Measurements from ENCODE around the gene CDKN2B-AS1.

DNA sequence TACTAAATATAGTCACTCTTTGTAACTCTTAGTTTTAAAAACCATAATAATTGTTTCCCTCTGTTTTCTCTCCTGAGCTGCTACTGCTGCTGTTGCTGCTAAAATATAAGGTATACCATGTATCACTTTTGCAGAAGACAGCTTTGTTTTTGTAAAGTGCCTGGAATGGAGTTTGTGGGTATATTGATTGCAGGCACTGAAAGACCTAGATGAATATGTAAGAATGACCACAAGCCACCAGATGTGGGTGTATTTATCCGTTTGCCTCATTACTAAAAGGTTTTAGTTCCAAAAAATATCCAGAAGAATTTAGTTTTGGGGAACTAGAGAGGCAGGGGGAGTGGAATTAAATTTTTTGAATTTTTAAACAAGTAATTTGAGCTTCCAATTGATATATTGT lies 165.6 kb downstream of the CDKN2B-AS1 start:
- TF ChIP-seq, protein P1, sequence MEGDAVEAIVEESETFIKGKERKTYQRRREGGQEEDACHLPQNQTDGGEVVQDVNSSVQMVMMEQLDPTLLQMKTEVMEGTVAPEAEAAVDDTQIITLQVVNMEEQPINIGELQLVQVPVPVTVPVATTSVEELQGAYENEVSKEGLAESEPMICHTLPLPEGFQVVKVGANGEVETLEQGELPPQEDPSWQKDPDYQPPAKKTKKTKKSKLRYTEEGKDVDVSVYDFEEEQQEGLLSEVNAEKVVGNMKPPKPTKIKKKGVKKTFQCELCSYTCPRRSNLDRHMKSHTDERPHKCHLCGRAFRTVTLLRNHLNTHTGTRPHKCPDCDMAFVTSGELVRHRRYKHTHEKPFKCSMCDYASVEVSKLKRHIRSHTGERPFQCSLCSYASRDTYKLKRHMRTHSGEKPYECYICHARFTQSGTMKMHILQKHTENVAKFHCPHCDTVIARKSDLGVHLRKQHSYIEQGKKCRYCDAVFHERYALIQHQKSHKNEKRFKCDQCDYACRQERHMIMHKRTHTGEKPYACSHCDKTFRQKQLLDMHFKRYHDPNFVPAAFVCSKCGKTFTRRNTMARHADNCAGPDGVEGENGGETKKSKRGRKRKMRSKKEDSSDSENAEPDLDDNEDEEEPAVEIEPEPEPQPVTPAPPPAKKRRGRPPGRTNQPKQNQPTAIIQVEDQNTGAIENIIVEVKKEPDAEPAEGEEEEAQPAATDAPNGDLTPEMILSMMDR (IDR thresholded peaks at IDR 0.05; ENCODE audit: low read depth, low read length): no peak
- TF ChIP-seq EZH2phosphoT487 (IDR thresholded peaks at IDR 0.05; ENCODE audit: low read depth): no peak
